ENCODE results near the gene PRSS57. TPM values are rescaled to one million over a fixed set of nuclear protein-coding genes. Genes with fewer than 3 reads are reported as not detected.

Gene PRSS57
- polyA plus RNA-seq, 1 donor (not counting 4 experiments of a cell fraction or from before 2014, with no cell fraction given), result not detected

DNA sequence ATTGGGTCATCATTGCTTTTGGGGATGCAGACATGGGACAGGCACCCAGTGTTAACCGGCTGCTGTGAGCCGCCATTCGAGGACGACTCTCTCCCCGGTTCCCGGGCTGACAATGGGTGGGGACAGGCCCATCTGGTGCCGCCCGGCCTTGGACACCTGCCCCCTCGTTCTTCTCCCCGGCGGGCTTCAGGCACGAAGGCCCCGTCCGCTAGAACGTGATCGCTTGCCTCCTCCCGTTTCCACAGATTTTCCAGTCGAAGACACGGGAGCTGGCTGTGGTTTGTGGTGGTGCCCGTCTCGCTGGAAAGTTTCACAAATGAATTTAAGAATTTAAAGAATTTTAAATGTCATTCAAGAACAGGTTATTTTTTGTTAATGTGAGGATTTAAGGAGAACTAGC lies 15.5 kb upstream of the PRSS57 start:
- Histone ChIP-seq H3K9me3 (ENCODE audit: control insufficient read depth, low read depth, low read length) (peaks cover 4% of the 10 kb centered on the region), H3K9me1 (ENCODE audit: control insufficient read depth, extremely low read depth, insufficient read depth, low read length) (no peaks in the 10 kb centered on the region), H2AFZ (ENCODE audit: control insufficient read depth, low read length) (no peak overlapping the region), H3K4me2 (ENCODE audit: control insufficient read depth, extremely low read depth, insufficient read depth, low read depth, low read length) (no peak overlapping the region), H3K27ac (ENCODE audit: control insufficient read depth, insufficient read depth, low read length) (no peak overlapping the region), H3K27me3 (ENCODE audit: control insufficient read depth, extremely low read depth, insufficient read depth, low read length) (peaks cover 39% of the 10 kb centered on the region), H3K4me3 (ENCODE audit: control insufficient read depth in 2 of 3, extremely low read depth in 1 of 3, insufficient read depth in 2 of 3, low read depth in 1 of 3, low read length in 3 of 3) (no peak overlapping the region), H3K9ac (ENCODE audit: control insufficient read depth, extremely low read depth, insufficient read depth, low read length) (no peak overlapping the region), H3K36me3 (ENCODE audit: control insufficient read depth in 2 of 2, extremely low read depth in 1 of 2, insufficient read depth in 2 of 2, low read length in 2 of 2) (no peaks in the 10 kb centered on the region), H3K79me2 (ENCODE audit: control insufficient read depth, insufficient read depth, low read length) (no peaks in the 10 kb centered on the region), H4K20me1 (ENCODE audit: control insufficient read depth, extremely low read depth, insufficient read depth, low read length) (no peaks in the 10 kb centered on the region), H3K4me1 (ENCODE audit: control insufficient read depth, extremely low read depth, insufficient read depth, low read length) (no peaks in the 10 kb centered on the region)
- no peak for DNase-seq (ENCODE audit: low read depth, low spot score)
- peak; percentile 81 for TF ChIP-seq EZH2 (IDR thresholded peaks at IDR 0.05; ENCODE audit: low read length)
- TF ChIP-seq, protein P1, sequence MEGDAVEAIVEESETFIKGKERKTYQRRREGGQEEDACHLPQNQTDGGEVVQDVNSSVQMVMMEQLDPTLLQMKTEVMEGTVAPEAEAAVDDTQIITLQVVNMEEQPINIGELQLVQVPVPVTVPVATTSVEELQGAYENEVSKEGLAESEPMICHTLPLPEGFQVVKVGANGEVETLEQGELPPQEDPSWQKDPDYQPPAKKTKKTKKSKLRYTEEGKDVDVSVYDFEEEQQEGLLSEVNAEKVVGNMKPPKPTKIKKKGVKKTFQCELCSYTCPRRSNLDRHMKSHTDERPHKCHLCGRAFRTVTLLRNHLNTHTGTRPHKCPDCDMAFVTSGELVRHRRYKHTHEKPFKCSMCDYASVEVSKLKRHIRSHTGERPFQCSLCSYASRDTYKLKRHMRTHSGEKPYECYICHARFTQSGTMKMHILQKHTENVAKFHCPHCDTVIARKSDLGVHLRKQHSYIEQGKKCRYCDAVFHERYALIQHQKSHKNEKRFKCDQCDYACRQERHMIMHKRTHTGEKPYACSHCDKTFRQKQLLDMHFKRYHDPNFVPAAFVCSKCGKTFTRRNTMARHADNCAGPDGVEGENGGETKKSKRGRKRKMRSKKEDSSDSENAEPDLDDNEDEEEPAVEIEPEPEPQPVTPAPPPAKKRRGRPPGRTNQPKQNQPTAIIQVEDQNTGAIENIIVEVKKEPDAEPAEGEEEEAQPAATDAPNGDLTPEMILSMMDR (optimal IDR thresholded peaks at IDR 0.05 in 1 of 3, IDR thresholded peaks at IDR 0.05 in 1 of 3, conservative IDR thresholded peaks at IDR 0.05 in 1 of 3; ENCODE audit: extremely low read depth in 1 of 3, insufficient read depth in 2 of 3, low read length in 3 of 3), result no peak
- dilution Hi-C loops (cut with MboI; ENCODE audit: extremely low pct_ligation_motif_present, low sequenced_read_pairs), result no loop called here
- FAIRE-seq, result no peak

DNA sequence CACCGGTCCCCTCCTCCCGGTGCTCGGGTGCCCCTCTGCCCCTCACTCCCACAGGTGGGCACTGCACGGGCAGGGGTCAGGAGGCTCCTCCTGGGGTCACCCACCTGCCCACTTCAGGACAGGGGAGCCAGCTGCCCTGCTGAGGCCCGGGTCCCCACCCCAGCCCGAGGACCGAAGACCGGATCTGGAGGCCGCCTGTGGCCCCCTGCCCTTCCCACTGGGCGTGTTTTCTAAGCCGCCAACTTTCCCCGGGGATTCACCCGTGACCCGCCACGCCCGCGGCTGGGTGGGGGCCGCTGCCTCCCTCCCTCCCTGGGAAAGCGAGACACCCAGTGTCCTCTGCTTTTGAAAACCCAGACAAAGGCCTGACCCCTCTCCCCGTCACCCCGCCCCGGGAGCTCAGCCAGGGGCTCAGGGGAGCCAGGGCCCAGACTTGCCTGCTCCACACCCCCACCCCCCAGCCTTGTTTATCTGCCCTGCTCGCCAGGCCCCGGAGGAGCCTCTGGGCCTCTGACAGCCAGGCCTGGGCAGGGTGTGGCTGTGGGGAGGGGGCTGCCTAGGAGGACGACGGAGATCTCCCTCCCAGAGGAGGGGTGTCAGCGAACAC lies 14.8 kb upstream of the PRSS57 start:
- dilution Hi-C loops (cut with MboI; ENCODE audit: extremely low pct_ligation_motif_present, low sequenced_read_pairs), result no loop called here
- TF ChIP-seq EZH2 (IDR thresholded peaks at IDR 0.05; ENCODE audit: low read length), result peak; percentile 82
- TF ChIP-seq, protein P1 (optimal IDR thresholded peaks at IDR 0.05 in 1 of 3, IDR thresholded peaks at IDR 0.05 in 1 of 3, conservative IDR thresholded peaks at IDR 0.05 in 1 of 3; ENCODE audit: extremely low read depth in 1 of 3, insufficient read depth in 2 of 3, low read length in 3 of 3), result no peak
- FAIRE-seq, result no peak
- no peaks in the 10 kb centered on the region for H4K20me1 ChIP-seq (ENCODE audit: control insufficient read depth, extremely low read depth, insufficient read depth, low read length)
- peaks cover 39% of the 10 kb centered on the region for H3K27me3 ChIP-seq (ENCODE audit: control insufficient read depth, extremely low read depth, insufficient read depth, low read length)
- no peak overlapping the region for H3K4me2 ChIP-seq (ENCODE audit: control insufficient read depth, extremely low read depth, insufficient read depth, low read depth, low read length)
- no peaks in the 10 kb centered on the region for H3K4me1 ChIP-seq (ENCODE audit: control insufficient read depth, extremely low read depth, insufficient read depth, low read length)
- DNase-seq (ENCODE audit: low read depth, low spot score), result no peak
- peaks cover 2% of the 10 kb centered on the region for H3K9me3 ChIP-seq (ENCODE audit: control insufficient read depth, low read depth, low read length)
- no peaks in the 10 kb centered on the region for H3K79me2 ChIP-seq (ENCODE audit: control insufficient read depth, insufficient read depth, low read length)
- no peak overlapping the region for H2AFZ ChIP-seq (ENCODE audit: control insufficient read depth, low read length)
- no peaks in the 10 kb centered on the region for H3K36me3 ChIP-seq (ENCODE audit: control insufficient read depth in 2 of 2, extremely low read depth in 1 of 2, insufficient read depth in 2 of 2, low read length in 2 of 2)
- no peaks in the 10 kb centered on the region for H3K9me1 ChIP-seq (ENCODE audit: control insufficient read depth, extremely low read depth, insufficient read depth, low read length)
- H3K9ac ChIP-seq (ENCODE audit: control insufficient read depth, extremely low read depth, insufficient read depth, low read length), result no peak overlapping the region
- no peak overlapping the region for H3K27ac ChIP-seq (ENCODE audit: control insufficient read depth, insufficient read depth, low read length)
- no peak overlapping the region for H3K4me3 ChIP-seq (ENCODE audit: control insufficient read depth in 2 of 3, extremely low read depth in 1 of 3, insufficient read depth in 2 of 3, low read depth in 1 of 3, low read length in 3 of 3)

Measured in keratinocyte (primary cell).